IMR-90 (cell line): ENCODE data around the gene SYNGR3. TPM values are rescaled to one million over a fixed set of nuclear protein-coding genes. Genes with fewer than 3 reads are reported as not detected.
A peak's percentile ranks its signal among the peaks of the same experiment; 100 is the strongest.

Experiments used
- ATAC-seq: fragments of 200-7000 bp; cut with Tn5 transposase; 2 replicates; pipeline ENCODE4 v1.9.1; 2020; ENCODE audit warnings: low read depth, mild to moderate bottlenecking, moderate library complexity
- BruUV-seq: library from RNA; stranded (reverse); fragments of 400-500 nt; replicated peaks from 2 replicates; lab custom pipeline; 2021; lab: Mats Ljungman, UMichigan
- CTCF ChIA-PET: fragments of 300-600 bp; formaldehyde crosslinking; extraction: SDS; loops from one replicate; lab custom pipeline; 2021; ENCODE audit warnings: antibody characterized with exemption; lab: Yijun Ruan, JAX
- POLR2A ChIA-PET: fragments of 300-600 bp; sonication (Branson Sonifier 250); formaldehyde crosslinking; loops from one replicate; lab custom pipeline; 2022; ENCODE audit warnings: antibody characterized with exemption; ENCODE audit not compliant: unreplicated experiment; lab: Charles Lee
- DNase-seq: peaks from one replicate; pipeline ENCODE4 v3.0.0; 2013
- H2AFZ ChIP-seq: replicated peaks from 2 replicates; pipeline ENCODE3; 2013; ENCODE audit warnings: low read length, mild to moderate bottlenecking; ENCODE audit not compliant: poor library complexity
- H2AK5ac ChIP-seq: 2 replicates; pipeline ENCODE4 v1.6.1; 2013; ENCODE audit warnings: low read depth, low read length, inconsistent platforms
- H2AK9ac ChIP-seq: replicated peaks from 2 replicates; pipeline ENCODE3; 2013; ENCODE audit warnings: mild to moderate bottlenecking, low read depth, low read length, moderate library complexity; ENCODE audit not compliant: poor library complexity
- H2BK120ac ChIP-seq: 2 replicates; pipeline ENCODE4 v1.6.1; 2013; ENCODE audit warnings: low read depth, low read length, inconsistent platforms
- H2BK15ac ChIP-seq: 3 replicates; pipeline ENCODE4 v1.6.1; 2013; ENCODE audit warnings: low read depth, low read length, inconsistent platforms
- H2BK20ac ChIP-seq: 2 replicates; pipeline ENCODE4 v1.6.1; 2013; ENCODE audit warnings: low read depth, mild to moderate bottlenecking, inconsistent platforms, low read length, moderate library complexity
- H2BK5ac ChIP-seq: 2 replicates; pipeline ENCODE4 v1.6.1; 2013; ENCODE audit warnings: mild to moderate bottlenecking, low read depth, low read length, inconsistent platforms; ENCODE audit not compliant: poor library complexity, severe bottlenecking
- H3K14ac ChIP-seq: replicated peaks from 2 replicates; pipeline ENCODE4 v1.6.1; 2013; ENCODE audit warnings: low read depth, low read length, inconsistent platforms
- H3K18ac ChIP-seq: 2 replicates; pipeline ENCODE4 v1.6.1; 2013; ENCODE audit warnings: low read depth, low read length, control low read depth
- H3K23ac ChIP-seq: 2 replicates; pipeline ENCODE4 v1.6.1; 2013; ENCODE audit warnings: low read depth, low read length, inconsistent platforms
- H3K27ac ChIP-seq: 2 replicates; pipeline ENCODE4 v1.5.1; 2013; ENCODE audit warnings: mild to moderate bottlenecking, control low read depth, low read length; ENCODE audit not compliant: insufficient read depth
- H3K27me3 ChIP-seq: 2 replicates; pipeline ENCODE4 v1.6.1; 2013; ENCODE audit warnings: low read length; ENCODE audit not compliant: control insufficient read depth, insufficient read depth
- H3K36me3 ChIP-seq: 2 replicates; pipeline ENCODE4 v1.6.1; 2013; ENCODE audit warnings: low read length, mixed read lengths; ENCODE audit not compliant: control insufficient read depth, insufficient read depth
- H3K4ac ChIP-seq: 2 replicates; pipeline ENCODE4 v1.6.1; 2013; ENCODE audit warnings: low read depth, low read length, inconsistent platforms
- H3K4me1 ChIP-seq: 2 replicates; pipeline ENCODE4 v1.6.1; 2013; ENCODE audit warnings: low read length, mixed read lengths; ENCODE audit not compliant: control insufficient read depth, insufficient read depth
- H3K4me2 ChIP-seq: 2 replicates; pipeline ENCODE4 v1.6.1; 2013; ENCODE audit warnings: low read depth, mild to moderate bottlenecking, control low read depth, low read length, moderate library complexity
- H3K4me3 ChIP-seq: 2 replicates; pipeline ENCODE4 v1.5.1; 2013; ENCODE audit warnings: low read depth, mild to moderate bottlenecking, control low read depth, low read length, moderate library complexity; ENCODE audit not compliant: insufficient read depth
- H3K56ac ChIP-seq: 2 replicates; pipeline ENCODE4 v1.6.1; 2013; ENCODE audit warnings: low read length, inconsistent platforms; ENCODE audit not compliant: insufficient read depth; ENCODE audit errors: extremely low read depth
- H3K79me1 ChIP-seq, 2 experiments: 2 replicates each; pipeline ENCODE4 v1.6.1; 2013; ENCODE audit warnings: low read length in 2 of 2, inconsistent platforms in 1 of 2, low read depth in 1 of 2
- H3K9ac ChIP-seq: 2 replicates; pipeline ENCODE4 v1.6.1; 2013; ENCODE audit warnings: low read depth, low read length, control low read depth
- H3K9me1 ChIP-seq: 2 replicates; pipeline ENCODE4 v1.6.1; 2013; ENCODE audit warnings: low read length, inconsistent platforms; ENCODE audit not compliant: insufficient read depth
- H3K9me3 ChIP-seq: 2 replicates; pipeline ENCODE4 v1.6.1; 2013; ENCODE audit warnings: low read length; ENCODE audit not compliant: control insufficient read depth, insufficient read depth
- H4K20me1 ChIP-seq: 2 replicates; pipeline ENCODE4 v1.6.1; 2013; ENCODE audit warnings: low read length, inconsistent platforms; ENCODE audit not compliant: insufficient read depth
- H4K5ac ChIP-seq: 2 replicates; pipeline ENCODE4 v1.6.1; 2013; ENCODE audit warnings: mild to moderate bottlenecking, low read depth, low read length, control low read depth
- H4K8ac ChIP-seq, 2 experiments: 2 replicates each; pipeline ENCODE4 v1.6.1; 2013; ENCODE audit warnings: low read depth in 2 of 2, low read length in 2 of 2, control low read depth in 1 of 2, inconsistent platforms in 1 of 2
- H4K91ac ChIP-seq: 2 replicates; pipeline ENCODE4 v1.6.1; 2013; ENCODE audit warnings: low read depth, low read length, inconsistent platforms; ENCODE audit not compliant: insufficient read depth
- BHLHE40 ChIP-seq: fragments of 150-350 bp; IDR thresholded peaks from 2 replicates; pipeline ENCODE4 v1.6.1; 2016; ENCODE audit warnings: mild to moderate bottlenecking, low read depth, low read length
- CTCF ChIP-seq: conservative IDR thresholded peaks from 2 replicates; pipeline ENCODE4 v1.5.1; 2012; ENCODE audit warnings: mild to moderate bottlenecking, low read depth, low read length, improper control_type of control experiment
- MXI1 ChIP-seq: IDR thresholded peaks from 2 replicates; pipeline ENCODE4 v1.6.1; 2012; ENCODE audit warnings: low read depth, mild to moderate bottlenecking, low read length, moderate library complexity, borderline replicate concordance
- WGBS, 2 experiments: methylation state at CpG; one replicate each; pipeline versions ENCODE4 v1.1.5 to v1.1.7; 2013; ENCODE audit warnings: missing lambda C conversion rate in 2 of 2; ENCODE audit not compliant: insufficient read length in 1 of 2; ENCODE audit errors: extremely low coverage in 2 of 2; 5-methylcytosine and 5-hydroxymethylcytosine counted together
- dilution Hi-C: fragments of 300-500 bp; cut with HindIII; formaldehyde crosslinking; loops from one replicate; pipeline ENCODE4 v1.14.3; 2018; ENCODE audit warnings: low sequenced_read_pairs; ENCODE audit not compliant: unreplicated experiment
- in situ Hi-C: fragments of 300-500 bp; cut with MboI; formaldehyde crosslinking; loops from 3 replicates; pipeline ENCODE4 v1.14.3; 2019; ENCODE audit warnings: low sequenced_read_pairs, inconsistent platforms, mixed read lengths
- intact Hi-C: fragments of 100-400 bp; cut with micrococcal nuclease; formaldehyde crosslinking; loops from 2 replicates; pipeline ENCODE4 v1.10.0; 2022
- polyA plus RNA-seq, 3 experiments: library from polyadenylated mRNA; depleted of rRNA; stranded (reverse); fragments of >200 nt; gene quantifications; 2 replicates each; pipeline ENCODE4 v1.2.3, GENCODE V29; 2012; ENCODE audit warnings: low replicate concordance in 1 of 3
- total RNA-seq: library from RNA; depleted of rRNA; stranded (reverse); fragments of >200 nt; gene quantifications from 2 replicates; pipeline ENCODE4 v1.2.3, GENCODE V29; 2012

The SYNGR3 gene
- total and polyA plus RNA-seq, 2 of the 4 experiments (the other 2 are of a cell fraction): 1.8 to 5.8 TPM

GRCh38 chr16:1963806-1964505 is 25.8 kb upstream of the SYNGR3 start:
- Histone ChIP-seq H3K9me3 (no peaks in the 10 kb centered on the region), H3K4ac (peak overlapping the region; percentile 64), H4K91ac (peak overlapping the region; percentile 11; the same call in 1 of the 2 replicates), H2BK120ac (no peak overlapping the region), H3K56ac (peak overlapping the region; percentile 73), H3K27ac (peak overlapping the region; percentile 62), H3K4me3 (peak overlapping the region; percentile 87), H2BK5ac (no peak overlapping the region), H4K5ac (no peak overlapping the region), H2BK20ac (no peak overlapping the region), H2AFZ (no peak overlapping the region), H4K8ac (peak overlapping the region in 1 of 2 experiments; percentile 7; a peak in 1 of 4 replicates), H3K79me1 (peaks cover 3 to 53% of the 10 kb centered on the region in 2 experiments), H4K20me1 (peaks cover 43% of the 10 kb centered on the region), H3K4me1 (peaks cover 12% of the 10 kb centered on the region), H2BK15ac (no peak overlapping the region), H3K9me1 (0 out of 2 replicates have a peak, but pooled peaks cover 6% of the 10 kb centered on the region), H3K4me2 (peak overlapping the region; percentile 84), H3K36me3 (peaks cover 27% of the 10 kb centered on the region), H3K14ac (peak overlapping the region; percentile 94), H3K18ac (no peak overlapping the region), H2AK5ac (peak overlapping the region; percentile 58), H3K9ac (peak overlapping the region; percentile 85), H3K27me3 (no peaks in the 10 kb centered on the region), H3K23ac (peak overlapping the region; percentile 37), H2AK9ac (peak overlapping the region; percentile 97)
- POLR2A ChIA-PET: interaction anchor here (0.9 to 1.0 kb wide), 3 partner anchors 14 to 176 kb away, joined by 3 to 9 read pairs (median 3); no protein-coding TSS in a partner anchor
- DNase-seq (no peak), ATAC-seq (peak; percentile 8)
- BruUV-seq: no TSS peak
- in situ Hi-C loops (no loop called here), intact Hi-C loops (no loop called here), dilution Hi-C loops (no loop called here)
- TF ChIP-seq MXI1 (0 out of 2 replicates have a peak, but pooled peaks have one; percentile 42), BHLHE40 (no peak), CTCF (0 out of 2 replicates have a peak, but pooled peaks have one; percentile 3)
- WGBS, 2 experiments: 6% methylated on average over 9 of the region's 44 CpGs; no CpG with 5 or more reads in 1 of the 2 experiments
- CTCF ChIA-PET: interaction anchor here (0.9 to 1.0 kb wide), 2 partner anchors 151 to 177 kb away, joined by 3 read pairs; no protein-coding TSS in a partner anchor
